ENCODE measurements around the gene HEXIM2.

HEXIM2 gene

DNA sequence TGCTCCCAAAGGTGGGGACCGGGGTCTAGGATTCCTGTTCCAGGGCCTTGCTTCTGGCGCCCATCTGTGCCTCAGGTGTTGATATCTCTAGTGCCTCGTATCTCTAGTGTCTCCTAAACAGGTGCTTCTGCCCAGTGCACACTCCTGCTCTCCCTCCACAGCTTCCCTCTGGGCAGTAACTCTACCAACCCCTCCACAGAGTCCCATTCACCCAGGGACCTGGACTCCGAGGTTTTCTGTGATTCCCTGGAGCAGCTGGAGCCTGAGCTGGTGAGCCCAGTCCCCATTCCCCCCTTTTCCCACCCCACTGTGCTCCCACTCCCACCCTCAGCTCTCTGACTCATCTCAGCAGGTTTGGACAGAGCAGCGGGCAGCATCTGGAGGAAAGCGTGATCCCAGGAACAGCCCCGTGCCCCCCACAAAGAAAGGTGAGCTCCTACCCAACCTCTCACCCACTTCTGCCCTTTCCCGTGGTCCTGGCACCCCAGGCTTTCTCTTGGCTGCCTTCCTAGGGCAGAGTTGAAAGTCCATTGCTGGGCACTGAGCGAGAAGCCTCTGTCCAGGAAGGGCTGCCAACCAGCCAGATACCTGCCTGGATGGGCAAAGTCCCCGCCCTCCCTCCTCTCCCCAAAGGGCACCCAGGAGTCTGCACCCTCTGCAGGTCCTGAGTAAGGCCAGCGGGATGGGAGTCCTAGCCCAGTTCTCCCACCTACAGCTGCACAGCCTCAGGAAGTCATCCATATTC lies 23.9 kb upstream of the HEXIM2 start:
- H3K9me3 ChIP-seq (ENCODE audit: control insufficient read depth, low read depth, low read length) = no peaks in the 10 kb centered on the region
- H3K36me3 ChIP-seq (ENCODE audit: control insufficient read depth, low read depth, low read length) = no peaks in the 10 kb centered on the region
- peaks cover 5% of the 10 kb centered on the region for H3K4me1 ChIP-seq (ENCODE audit: control insufficient read depth, low read depth, low read length)
- H3K27ac ChIP-seq (ENCODE audit: low read length) = no peak overlapping the region
- no peak overlapping the region for H3K9ac ChIP-seq (ENCODE audit: low read length)
- no peaks in the 10 kb centered on the region for H3K27me3 ChIP-seq (ENCODE audit: control insufficient read depth, insufficient read depth, low read length)
- H3K4me3 ChIP-seq (ENCODE audit: low read length) = no peak overlapping the region

- no peaks in the 10 kb centered on the region for H3K27me3 ChIP-seq (ENCODE audit: control insufficient read depth, insufficient read depth, low read length)
- no peak overlapping the region for H3K27ac ChIP-seq (ENCODE audit: low read length)
- H3K36me3 ChIP-seq (ENCODE audit: control insufficient read depth, low read depth, low read length) = no peaks in the 10 kb centered on the region
- no peaks in the 10 kb centered on the region for H3K9me3 ChIP-seq (ENCODE audit: control insufficient read depth, low read depth, low read length)
- no peak overlapping the region for H3K9ac ChIP-seq (ENCODE audit: low read length)
- no peak overlapping the region for H3K4me3 ChIP-seq (ENCODE audit: low read length)
- H3K4me1 ChIP-seq (ENCODE audit: control insufficient read depth, low read depth, low read length) = peaks cover 9% of the 10 kb centered on the region
These were observed 22.7 kb upstream of the HEXIM2 start for GRCh38 chr17:45138911-45139532.

- no peak overlapping the region for H3K27ac ChIP-seq (ENCODE audit: low read length)
- peaks cover 9% of the 10 kb centered on the region for H3K4me1 ChIP-seq (ENCODE audit: control insufficient read depth, low read depth, low read length)
- H3K9me3 ChIP-seq (ENCODE audit: control insufficient read depth, low read depth, low read length) = no peaks in the 10 kb centered on the region
- H3K9ac ChIP-seq (ENCODE audit: low read length) = no peak overlapping the region
- H3K4me3 ChIP-seq (ENCODE audit: low read length) = no peak overlapping the region
- no peaks in the 10 kb centered on the region for H3K36me3 ChIP-seq (ENCODE audit: control insufficient read depth, low read depth, low read length)
- H3K27me3 ChIP-seq (ENCODE audit: control insufficient read depth, insufficient read depth, low read length) = no peaks in the 10 kb centered on the region
These were observed 22.1 kb upstream of the HEXIM2 start for GRCh38 chr17:45139533-45139920.

GRCh38 chr17:45143094-45143670 lies 18.5 kb upstream of the HEXIM2 start:
- Histone ChIP-seq H3K27ac (ENCODE audit: low read length) (no peak overlapping the region), H3K27me3 (ENCODE audit: control insufficient read depth, insufficient read depth, low read length) (no peaks in the 10 kb centered on the region), H3K9ac (ENCODE audit: low read length) (no peak overlapping the region), H3K36me3 (ENCODE audit: control insufficient read depth, low read depth, low read length) (no peaks in the 10 kb centered on the region), H3K4me3 (ENCODE audit: low read length) (peak overlapping the region; percentile 64), H3K9me3 (ENCODE audit: control insufficient read depth, low read depth, low read length) (no peaks in the 10 kb centered on the region), H3K4me1 (ENCODE audit: control insufficient read depth, low read depth, low read length) (peaks cover 11% of the 10 kb centered on the region)

GRCh38 chr17:45143767-45144198 lies 17.9 kb upstream of the HEXIM2 start:
- Histone ChIP-seq H3K27me3 (ENCODE audit: control insufficient read depth, insufficient read depth, low read length) (no peaks in the 10 kb centered on the region), H3K9me3 (ENCODE audit: control insufficient read depth, low read depth, low read length) (no peaks in the 10 kb centered on the region), H3K4me1 (ENCODE audit: control insufficient read depth, low read depth, low read length) (peaks cover 11% of the 10 kb centered on the region), H3K27ac (ENCODE audit: low read length) (no peak overlapping the region), H3K36me3 (ENCODE audit: control insufficient read depth, low read depth, low read length) (no peaks in the 10 kb centered on the region), H3K9ac (ENCODE audit: low read length) (no peak overlapping the region), H3K4me3 (ENCODE audit: low read length) (peak overlapping the region; percentile 64)

GRCh38 chr17:45144199-45145034 lies 17.3 kb upstream of the HEXIM2 start:
- Histone ChIP-seq H3K9ac (ENCODE audit: low read length) (no peak overlapping the region), H3K9me3 (ENCODE audit: control insufficient read depth, low read depth, low read length) (no peaks in the 10 kb centered on the region), H3K4me1 (ENCODE audit: control insufficient read depth, low read depth, low read length) (peaks cover 11% of the 10 kb centered on the region), H3K27me3 (ENCODE audit: control insufficient read depth, insufficient read depth, low read length) (no peaks in the 10 kb centered on the region), H3K36me3 (ENCODE audit: control insufficient read depth, low read depth, low read length) (no peaks in the 10 kb centered on the region), H3K27ac (ENCODE audit: low read length) (no peak overlapping the region), H3K4me3 (ENCODE audit: low read length) (peak overlapping the region; percentile 64)

GRCh38 chr17:45145035-45145389 lies 16.7 kb upstream of the HEXIM2 start:
- no peak overlapping the region for H3K27ac ChIP-seq (ENCODE audit: low read length)
- H3K9me3 ChIP-seq (ENCODE audit: control insufficient read depth, low read depth, low read length) = no peaks in the 10 kb centered on the region
- H3K36me3 ChIP-seq (ENCODE audit: control insufficient read depth, low read depth, low read length) = no peaks in the 10 kb centered on the region
- peak overlapping the region; percentile 64 for H3K4me3 ChIP-seq (ENCODE audit: low read length)
- H3K9ac ChIP-seq (ENCODE audit: low read length) = no peak overlapping the region
- peaks cover 11% of the 10 kb centered on the region for H3K4me1 ChIP-seq (ENCODE audit: control insufficient read depth, low read depth, low read length)
- no peaks in the 10 kb centered on the region for H3K27me3 ChIP-seq (ENCODE audit: control insufficient read depth, insufficient read depth, low read length)

DNA sequence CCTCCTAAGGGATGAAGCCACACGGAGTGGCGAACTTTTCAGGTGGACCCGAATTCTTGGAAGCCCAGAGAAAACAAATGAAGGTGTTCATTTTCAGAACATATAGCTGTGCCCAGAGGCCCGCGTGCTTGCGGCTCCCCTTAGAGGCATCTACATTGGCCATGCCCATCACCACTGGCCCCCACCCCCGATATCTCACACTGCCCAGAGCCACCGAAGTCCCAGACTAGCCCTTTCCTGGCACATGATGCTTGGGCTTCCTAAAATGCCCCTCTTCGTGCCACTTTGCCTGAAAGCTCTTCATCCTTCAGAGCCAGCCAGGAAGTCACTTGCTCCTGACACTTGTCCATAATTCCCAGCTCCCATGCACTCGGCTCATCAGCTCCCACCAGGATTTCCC lies 15.5 kb upstream of the HEXIM2 start:
- H3K4me1 ChIP-seq (ENCODE audit: control insufficient read depth, low read depth, low read length) = peaks cover 17% of the 10 kb centered on the region
- H3K9me3 ChIP-seq (ENCODE audit: control insufficient read depth, low read depth, low read length) = no peaks in the 10 kb centered on the region
- no peak overlapping the region for H3K4me3 ChIP-seq (ENCODE audit: low read length)
- no peak overlapping the region for H3K9ac ChIP-seq (ENCODE audit: low read length)
- H3K27me3 ChIP-seq (ENCODE audit: control insufficient read depth, insufficient read depth, low read length) = no peaks in the 10 kb centered on the region
- no peak overlapping the region for H3K27ac ChIP-seq (ENCODE audit: low read length)
- no peaks in the 10 kb centered on the region for H3K36me3 ChIP-seq (ENCODE audit: control insufficient read depth, low read depth, low read length)

DNA sequence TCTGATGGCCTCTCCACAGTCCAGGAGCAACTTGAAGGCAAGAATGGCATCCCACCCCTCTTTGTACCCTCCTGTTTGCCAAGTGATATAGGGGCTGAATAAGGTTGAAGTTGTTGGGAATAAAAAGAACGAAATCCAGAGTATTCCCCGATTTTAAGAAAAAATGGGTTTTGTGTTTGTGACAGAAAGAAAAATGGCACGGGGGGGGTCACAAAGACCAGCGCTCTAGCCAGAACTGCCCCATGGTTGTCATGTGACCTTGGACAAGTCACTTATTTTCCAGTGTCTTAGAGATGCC lies 15.1 kb upstream of the HEXIM2 start:
- peak overlapping the region; percentile 92 for H3K4me3 ChIP-seq (ENCODE audit: low read length)
- no peaks in the 10 kb centered on the region for H3K27me3 ChIP-seq (ENCODE audit: control insufficient read depth, insufficient read depth, low read length)
- H3K9ac ChIP-seq (ENCODE audit: low read length) = peak overlapping the region; percentile 98
- no peaks in the 10 kb centered on the region for H3K9me3 ChIP-seq (ENCODE audit: control insufficient read depth, low read depth, low read length)
- H3K36me3 ChIP-seq (ENCODE audit: control insufficient read depth, low read depth, low read length) = no peaks in the 10 kb centered on the region
- H3K27ac ChIP-seq (ENCODE audit: low read length) = no peak overlapping the region
- H3K4me1 ChIP-seq (ENCODE audit: control insufficient read depth, low read depth, low read length) = peaks cover 20% of the 10 kb centered on the region

DNA sequence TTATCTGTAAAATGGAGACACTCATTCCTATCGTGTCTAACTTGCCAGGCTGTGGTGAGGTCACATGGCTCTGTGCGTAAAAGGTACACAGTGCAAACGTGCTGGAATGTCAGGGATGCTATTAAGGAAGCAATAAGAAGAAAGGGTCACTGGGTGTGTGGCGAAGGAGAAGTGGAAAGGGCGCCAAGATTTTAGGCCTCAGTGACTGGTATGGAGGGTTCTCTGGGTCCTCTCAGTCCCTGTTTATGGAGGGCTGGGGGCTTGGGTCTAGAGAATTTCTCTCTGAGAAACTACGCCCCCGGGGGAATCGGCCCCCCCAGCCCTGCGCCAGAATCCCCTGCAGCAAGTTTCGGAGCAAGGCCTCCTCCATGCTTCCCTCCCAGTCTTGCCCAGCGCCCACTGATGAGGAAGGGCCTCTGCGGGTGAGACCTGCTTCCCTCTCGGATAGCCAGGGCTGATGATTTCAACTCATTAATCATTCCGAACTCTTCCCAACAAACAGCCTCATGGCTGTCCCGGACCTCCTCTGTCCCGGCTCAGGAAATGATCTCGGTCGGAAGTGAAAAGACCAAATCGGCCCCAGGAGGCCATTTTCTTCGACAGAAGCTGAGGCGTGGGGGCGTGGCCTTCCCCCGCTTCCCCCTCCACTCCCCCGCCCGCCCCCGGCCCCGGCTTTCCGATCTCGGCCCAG lies 14.6 kb upstream of the HEXIM2 start:
- peak overlapping the region; percentile 98 for H3K27ac ChIP-seq (ENCODE audit: low read length)
- peak overlapping the region; percentile 92 for H3K4me3 ChIP-seq (ENCODE audit: low read length)
- H3K9ac ChIP-seq (ENCODE audit: low read length) = peak overlapping the region; percentile 98
- H3K9me3 ChIP-seq (ENCODE audit: control insufficient read depth, low read depth, low read length) = no peaks in the 10 kb centered on the region
- peaks cover 22% of the 10 kb centered on the region for H3K4me1 ChIP-seq (ENCODE audit: control insufficient read depth, low read depth, low read length)
- H3K36me3 ChIP-seq (ENCODE audit: control insufficient read depth, low read depth, low read length) = no peaks in the 10 kb centered on the region
- no peaks in the 10 kb centered on the region for H3K27me3 ChIP-seq (ENCODE audit: control insufficient read depth, insufficient read depth, low read length)

DNA sequence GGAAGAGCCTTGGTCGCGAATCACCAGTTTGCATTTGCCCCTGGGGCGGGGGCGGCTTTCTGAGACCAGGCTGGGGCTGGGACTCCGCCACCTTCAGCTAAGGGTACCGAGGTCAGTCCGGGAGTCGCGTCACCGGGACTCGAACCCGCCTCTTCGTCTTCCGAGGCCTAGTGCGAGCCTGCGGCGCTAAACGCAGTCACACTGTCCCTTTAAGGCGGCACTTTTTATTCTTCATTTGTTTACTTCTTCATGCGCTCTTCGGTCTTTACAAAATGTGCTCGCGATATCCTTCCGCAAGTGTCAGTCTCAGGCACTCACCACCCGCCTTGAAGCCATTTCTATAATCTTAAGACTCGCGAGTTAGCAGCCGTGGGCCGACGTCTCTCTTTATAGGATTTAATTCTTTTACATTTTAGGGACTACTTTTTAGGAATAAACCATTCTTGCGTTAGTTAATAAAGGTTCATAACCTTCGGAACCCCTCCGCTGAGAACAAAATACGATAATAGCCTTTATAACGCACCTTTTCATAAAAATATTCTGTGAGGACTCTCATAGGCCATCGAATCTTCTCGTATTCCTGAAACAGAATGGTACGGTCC lies 14.0 kb upstream of the HEXIM2 start:
- Histone ChIP-seq H3K4me3 (ENCODE audit: low read length) (peak overlapping the region; percentile 92), H3K4me1 (ENCODE audit: control insufficient read depth, low read depth, low read length) (peaks cover 22% of the 10 kb centered on the region), H3K9me3 (ENCODE audit: control insufficient read depth, low read depth, low read length) (no peaks in the 10 kb centered on the region)

More for the DNA sequence above, 14.0 kb upstream of the HEXIM2 start:
- H3K9ac ChIP-seq (ENCODE audit: low read length) = peak overlapping the region; percentile 98
- no peaks in the 10 kb centered on the region for H3K36me3 ChIP-seq (ENCODE audit: control insufficient read depth, low read depth, low read length)
- no peaks in the 10 kb centered on the region for H3K27me3 ChIP-seq (ENCODE audit: control insufficient read depth, insufficient read depth, low read length)
- H3K27ac ChIP-seq (ENCODE audit: low read length) = peak overlapping the region; percentile 98
